WI38 (cell line): ENCODE data around the gene PXDC1.

Experiments used
- H3K4me3 ChIP-seq: 2 replicates; pipeline ENCODE4 v1.5.1; 2011; ENCODE audit warnings: low read depth, mild to moderate bottlenecking, control low read depth, low read length
- CTCF ChIP-seq: IDR thresholded peaks from 2 replicates; pipeline ENCODE4 v1.5.1; 2012; ENCODE audit warnings: low read depth, mild to moderate bottlenecking, control low read depth, low read length

Gene PXDC1

GRCh38 chr6:3781504-3781903 lies 30.0 kb upstream of the PXDC1 start:
- TF ChIP-seq CTCF: no peak
- H3K4me3 ChIP-seq: no peak overlapping the region

GRCh38 chr6:3779574-3779849 lies 28.0 kb upstream of the PXDC1 start:
- H3K4me3 ChIP-seq: no peak overlapping the region
- TF ChIP-seq CTCF: no peak

- no peak overlapping the region for H3K4me3 ChIP-seq
- TF ChIP-seq CTCF: no peak
Measured at GRCh38 chr6:3778701-3779573, 27.4 kb upstream of the PXDC1 start.

GRCh38 chr6:3777730-3778461 lies 26.4 kb upstream of the PXDC1 start:
- no peak for TF ChIP-seq CTCF
- H3K4me3 ChIP-seq: no peak overlapping the region

GRCh38 chr6:3776881-3777507 lies 25.5 kb upstream of the PXDC1 start:
- no peak for TF ChIP-seq CTCF
- no peak overlapping the region for H3K4me3 ChIP-seq

GRCh38 chr6:3775847-3776246 lies 24.3 kb upstream of the PXDC1 start:
- H3K4me3 ChIP-seq: no peak overlapping the region
- TF ChIP-seq CTCF: no peak

GRCh38 chr6:3775386-3775785 lies 23.9 kb upstream of the PXDC1 start:
- TF ChIP-seq CTCF: no peak
- H3K4me3 ChIP-seq: no peak overlapping the region
